Measurements from ENCODE around the gene NPW.

The NPW gene

GRCh38 chr16:2019518-2019920 is at the start of gene NPW:
NPW (plus strand) TSS chr16:2019785.
- DNase-seq = no peak

- peak; percentile 45 to 91 for DNase-seq
Measured at GRCh38 chr16:1971796-1972489, 47.6 kb upstream of the NPW start, which contains the start of gene TBL3. TBL3 (plus strand) TSS chr16:1972053; CDS start chr16:1972165, 112 bp downstream.

GRCh38 chr16:1972490-1972877 is 47.1 kb upstream of the NPW start:
- DNase-seq = no peak

GRCh38 chr16:1973461-1974156 is 46.0 kb upstream of the NPW start:
- no peak for DNase-seq

- DNase-seq = no peak
Measured at GRCh38 chr16:1974157-1975070, 45.2 kb upstream of the NPW start.

GRCh38 chr16:1975432-1976215 is 44.0 kb upstream of the NPW start:
- DNase-seq = no peak

- no peak for DNase-seq
Measured at GRCh38 chr16:1976216-1976520, 43.4 kb upstream of the NPW start.

GRCh38 chr16:1976951-1977874 is 42.4 kb upstream of the NPW start:
- DNase-seq = no peak

GRCh38 chr16:1977875-1978268 is 41.7 kb upstream of the NPW start:
- no peak for DNase-seq

- no peak for DNase-seq
Measured at GRCh38 chr16:1978476-1979120, 41.0 kb upstream of the NPW start.

- peak; percentile 28 to 82 for DNase-seq
Measured at GRCh38 chr16:1979271-1980029, 40.1 kb upstream of the NPW start.

- DNase-seq = peak in 1 of 2 experiments; percentile 53
Measured at GRCh38 chr16:1980030-1980769, 39.4 kb upstream of the NPW start.

- DNase-seq = no peak
Measured at GRCh38 chr16:1980770-1981087, 38.9 kb upstream of the NPW start.

GRCh38 chr16:1981398-1981836 is 38.2 kb upstream of the NPW start, which contains the start of gene NOXO1:
NOXO1 (minus strand) TSS chr16:1981469; CDS start chr16:1981179, 290 bp downstream.
- peak in 1 of 2 experiments; percentile 60 for DNase-seq

GRCh38 chr16:1982013-1982433 is 37.6 kb upstream of the NPW start:
- DNase-seq = peak; percentile 83 to 88

- DNase-seq = no peak
Measured at GRCh38 chr16:1982991-1983543, 36.5 kb upstream of the NPW start.

- peak; percentile 70 to 89 for DNase-seq
Measured at GRCh38 chr16:1983544-1984346, 35.8 kb upstream of the NPW start, which contains the start of gene GFER. GFER (plus strand) TSS chr16:1984193; CDS start chr16:1984219, 26 bp downstream.
